ENCODE data around the gene MLF2. TPM values are rescaled to one million over a fixed set of nuclear protein-coding genes. Genes with fewer than 3 reads are reported as not detected.

MLF2 gene
- total RNA-seq, 2 experiments from 2014 or later = 79.7 to 87.3 TPM

DNA sequence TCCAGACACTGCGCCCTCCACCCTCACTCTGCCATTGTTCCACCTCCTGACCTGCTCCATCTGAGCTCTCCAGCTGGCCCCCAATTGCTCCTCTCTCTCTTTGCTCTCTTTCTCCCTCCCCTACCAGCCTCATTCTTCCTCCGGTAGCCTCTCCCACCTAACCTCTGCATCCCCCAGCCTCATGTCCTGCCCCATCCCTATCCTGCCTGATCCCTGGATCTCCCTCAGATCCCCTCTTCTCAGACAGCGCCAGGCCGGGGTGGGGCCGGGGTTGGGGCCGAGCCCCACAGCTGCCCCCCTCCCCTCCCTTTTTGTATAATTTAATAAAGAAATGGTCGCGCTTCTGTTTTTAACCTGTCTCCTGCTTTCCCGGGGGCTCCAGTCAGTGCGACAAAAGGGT, 17.7 kb upstream of the MLF2 start:
- H3K27ac ChIP-seq (ENCODE audit: low read depth, low read length, poor library complexity, severe bottlenecking) = no peak overlapping the region
- H3K4me1 ChIP-seq (ENCODE audit: insufficient read depth, low read length, poor library complexity, severe bottlenecking) = peaks cover 33% of the 10 kb centered on the region
- no peak for TF ChIP-seq EZH2phosphoT487 (IDR thresholded peaks at IDR 0.05; ENCODE audit: borderline replicate concordance, low read depth, low read length)
- TF ChIP-seq CTCF (conservative IDR thresholded peaks at IDR 0.05; ENCODE audit: low read length) = no peak
- no peaks in the 10 kb centered on the region for H3K9me3 ChIP-seq (ENCODE audit: low read length)
- CTCF ChIA-PET (ENCODE audit: unreplicated experiment) = interaction anchor here (0.7 to 1.3 kb wide), 2 partner anchors 17 to 54 kb away, joined by 3 to 4 read pairs; no protein-coding TSS in a partner anchor
- H3K79me2 ChIP-seq (ENCODE audit: insufficient read depth, low read depth, low read length) = no peaks in the 10 kb centered on the region
- no peak overlapping the region for H2AFZ ChIP-seq (ENCODE audit: low read length)
- no peak for DNase-seq (ENCODE audit: low spot score)
- H3K4me3 ChIP-seq (ENCODE audit: low read depth, low read length, poor library complexity, severe bottlenecking) = no peak overlapping the region
- intact Hi-C loops (cut with micrococcal nuclease; ENCODE audit: unreplicated experiment) = no loop called here
- no peaks in the 10 kb centered on the region for H3K36me3 ChIP-seq (ENCODE audit: insufficient read depth, low read length)
- POLR2A ChIA-PET = interaction anchor here (0.6 to 1.0 kb wide), 2 partner anchors 17 to 271 kb away, joined by 3 read pairs; no protein-coding TSS in a partner anchor
- no peaks in the 10 kb centered on the region for H3K9me2 ChIP-seq (ENCODE audit: insufficient read depth, low read length)
- H3K4me2 ChIP-seq (ENCODE audit: low read length) = no peak overlapping the region
- BruUV-seq (replicated peaks) = no TSS peak
- H4K20me1 ChIP-seq (ENCODE audit: insufficient read depth, low read length) = no peaks in the 10 kb centered on the region

- no TSS peak for BruUV-seq (replicated peaks)
- H2AFZ ChIP-seq (ENCODE audit: low read length) = no peak overlapping the region
- H3K4me3 ChIP-seq (ENCODE audit: low read depth, low read length, poor library complexity, severe bottlenecking) = no peak overlapping the region
- H3K79me2 ChIP-seq (ENCODE audit: insufficient read depth, low read depth, low read length) = no peaks in the 10 kb centered on the region
- peaks cover 38% of the 10 kb centered on the region for H3K4me1 ChIP-seq (ENCODE audit: insufficient read depth, low read length, poor library complexity, severe bottlenecking)
- intact Hi-C loops (cut with micrococcal nuclease; ENCODE audit: unreplicated experiment) = no loop called here
- ChIA-PET POLR2A (interaction anchor here (1.0 kb wide), 1 partner anchor 16 kb away, joined by 3 read pairs; no protein-coding TSS in a partner anchor), CTCF (ENCODE audit: unreplicated experiment) (interaction anchor here (1.3 kb wide), 1 partner anchor 16 kb away, joined by 4 read pairs; no protein-coding TSS in a partner anchor)
- no peaks in the 10 kb centered on the region for H3K36me3 ChIP-seq (ENCODE audit: insufficient read depth, low read length)
- H3K9me2 ChIP-seq (ENCODE audit: insufficient read depth, low read length) = no peaks in the 10 kb centered on the region
- no peak overlapping the region for H3K4me2 ChIP-seq (ENCODE audit: low read length)
- H3K9me3 ChIP-seq (ENCODE audit: low read length) = no peaks in the 10 kb centered on the region
- TF ChIP-seq EZH2phosphoT487 (IDR thresholded peaks at IDR 0.05; ENCODE audit: borderline replicate concordance, low read depth, low read length) = no peak
- no peak for TF ChIP-seq CTCF (conservative IDR thresholded peaks at IDR 0.05; ENCODE audit: low read length)
- no peak for DNase-seq (ENCODE audit: low spot score)
- H4K20me1 ChIP-seq (ENCODE audit: insufficient read depth, low read length) = no peaks in the 10 kb centered on the region
- H3K27ac ChIP-seq (ENCODE audit: low read depth, low read length, poor library complexity, severe bottlenecking) = no peak overlapping the region
Measured at GRCh38 chr12:6770094-6770493, 17.2 kb upstream of the MLF2 start.

DNA sequence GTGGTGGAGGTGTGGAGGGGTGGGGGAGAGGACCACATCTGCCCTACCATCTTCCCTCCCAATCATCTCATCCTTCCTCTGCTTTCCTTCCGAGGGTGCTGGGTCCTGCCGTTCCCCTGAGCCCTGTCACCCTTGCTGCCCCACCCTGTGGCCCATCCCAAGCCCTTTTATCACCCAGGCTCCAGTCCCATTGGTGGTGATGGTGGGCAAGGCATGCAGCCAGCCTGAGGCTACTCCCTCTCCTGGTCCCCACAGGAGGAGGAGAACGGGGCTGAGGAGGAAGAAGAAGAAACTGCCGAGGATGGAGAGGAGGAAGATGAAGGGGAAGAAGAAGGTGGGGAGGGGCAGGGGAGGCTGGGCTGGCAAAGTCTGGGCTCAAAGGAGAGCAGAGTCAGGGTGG, 16.7 kb upstream of the MLF2 start:
- no peaks in the 10 kb centered on the region for H4K20me1 ChIP-seq (ENCODE audit: insufficient read depth, low read length)
- H2AFZ ChIP-seq (ENCODE audit: low read length) = no peak overlapping the region
- no peaks in the 10 kb centered on the region for H3K9me2 ChIP-seq (ENCODE audit: insufficient read depth, low read length)
- CTCF ChIA-PET (ENCODE audit: unreplicated experiment) = no interaction called here
- POLR2A ChIA-PET = no interaction called here
- H3K9me3 ChIP-seq (ENCODE audit: low read length) = no peaks in the 10 kb centered on the region
- no TSS peak for BruUV-seq (replicated peaks)
- DNase-seq (ENCODE audit: low spot score) = no peak
- no peaks in the 10 kb centered on the region for H3K79me2 ChIP-seq (ENCODE audit: insufficient read depth, low read depth, low read length)
- TF ChIP-seq CTCF (conservative IDR thresholded peaks at IDR 0.05; ENCODE audit: low read length) = no peak
- no peak for TF ChIP-seq EZH2phosphoT487 (IDR thresholded peaks at IDR 0.05; ENCODE audit: borderline replicate concordance, low read depth, low read length)
- no peak overlapping the region for H3K4me3 ChIP-seq (ENCODE audit: low read depth, low read length, poor library complexity, severe bottlenecking)
- no peak overlapping the region for H3K27ac ChIP-seq (ENCODE audit: low read depth, low read length, poor library complexity, severe bottlenecking)
- H3K4me2 ChIP-seq (ENCODE audit: low read length) = no peak overlapping the region
- H3K36me3 ChIP-seq (ENCODE audit: insufficient read depth, low read length) = no peaks in the 10 kb centered on the region
- H3K4me1 ChIP-seq (ENCODE audit: insufficient read depth, low read length, poor library complexity, severe bottlenecking) = peaks cover 43% of the 10 kb centered on the region
- intact Hi-C loops (cut with micrococcal nuclease; ENCODE audit: unreplicated experiment) = no loop called here

Data from OCI-LY7 (cell line).